ENCODE measurements around the gene CDK5R1. TPM values are rescaled to one million over a fixed set of nuclear protein-coding genes. Genes with fewer than 3 reads are reported as not detected.
A peak's percentile ranks its signal among the peaks of the same experiment; 100 is the strongest.

CDK5R1 gene
- total RNA-seq, 4 donors from 2014 or later: 5.7 to 12.1 (median 10.7) TPM

GRCh38 chr17:32484041-32484461 is 2.7 kb upstream of the CDK5R1 start:
- DNase-seq: no peak
- TF ChIP-seq, protein P1, sequence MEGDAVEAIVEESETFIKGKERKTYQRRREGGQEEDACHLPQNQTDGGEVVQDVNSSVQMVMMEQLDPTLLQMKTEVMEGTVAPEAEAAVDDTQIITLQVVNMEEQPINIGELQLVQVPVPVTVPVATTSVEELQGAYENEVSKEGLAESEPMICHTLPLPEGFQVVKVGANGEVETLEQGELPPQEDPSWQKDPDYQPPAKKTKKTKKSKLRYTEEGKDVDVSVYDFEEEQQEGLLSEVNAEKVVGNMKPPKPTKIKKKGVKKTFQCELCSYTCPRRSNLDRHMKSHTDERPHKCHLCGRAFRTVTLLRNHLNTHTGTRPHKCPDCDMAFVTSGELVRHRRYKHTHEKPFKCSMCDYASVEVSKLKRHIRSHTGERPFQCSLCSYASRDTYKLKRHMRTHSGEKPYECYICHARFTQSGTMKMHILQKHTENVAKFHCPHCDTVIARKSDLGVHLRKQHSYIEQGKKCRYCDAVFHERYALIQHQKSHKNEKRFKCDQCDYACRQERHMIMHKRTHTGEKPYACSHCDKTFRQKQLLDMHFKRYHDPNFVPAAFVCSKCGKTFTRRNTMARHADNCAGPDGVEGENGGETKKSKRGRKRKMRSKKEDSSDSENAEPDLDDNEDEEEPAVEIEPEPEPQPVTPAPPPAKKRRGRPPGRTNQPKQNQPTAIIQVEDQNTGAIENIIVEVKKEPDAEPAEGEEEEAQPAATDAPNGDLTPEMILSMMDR (IDR thresholded peaks at IDR 0.05): no peak
- TF ChIP-seq POLR2A (IDR thresholded peaks at IDR 0.05): no peak
- peaks cover 18 to 55% (median 18%) of the 10 kb centered on the region in 3 donors for H3K4me1 ChIP-seq
- H3K9me3 ChIP-seq: no peaks in the 10 kb centered on the region
- peak overlapping the region; percentile 46 to 66 (median 56) for H3K27ac ChIP-seq
- 80 to 81% methylated on average over 4 of the region's 4 CpGs for WGBS, 2 donors
- no peak overlapping the region for H3K4me3 ChIP-seq
- H3K36me3 ChIP-seq: peaks cover 17 to 53% (median 19%) of the 10 kb centered on the region in 3 donors
- intact Hi-C loops (cut with DNase I): loop anchor here (10.0 kb wide), 2 partner anchors 131 to 271 kb away; no protein-coding TSS in a partner anchor
- no peaks in the 10 kb centered on the region for H3K27me3 ChIP-seq

DNA sequence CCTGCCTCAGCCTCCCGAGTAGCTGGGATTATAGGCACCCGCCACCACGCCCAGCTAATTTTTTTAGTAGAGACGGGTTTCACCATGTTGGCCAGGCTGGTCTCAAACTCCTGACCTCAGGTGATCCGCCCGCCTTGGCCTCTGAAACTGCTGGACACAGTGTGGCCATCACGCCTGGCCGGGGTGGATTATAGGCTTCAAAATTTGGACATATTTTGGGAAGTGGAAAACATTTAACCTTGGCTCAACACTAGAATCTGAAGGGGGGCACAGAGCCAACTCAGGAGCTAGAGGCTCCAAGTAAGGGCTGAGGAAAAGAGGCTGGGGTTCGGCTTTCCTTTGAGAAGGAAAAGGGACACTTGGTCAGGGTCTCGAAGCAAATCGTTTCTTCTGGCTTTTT is 2.2 kb upstream of the CDK5R1 start:
- whole genome bisulfite sequencing, 2 donors: 85 to 88% methylated on average over 7 to 8 of the region's 11 CpGs
- H3K4me3 ChIP-seq: no peak overlapping the region
- peaks cover 18 to 60% (median 18%) of the 10 kb centered on the region in 3 donors for H3K4me1 ChIP-seq
- H3K36me3 ChIP-seq: peaks cover 11 to 53% (median 15%) of the 10 kb centered on the region in 3 donors
- DNase-seq: no peak
- no peak for TF ChIP-seq POLR2A (IDR thresholded peaks at IDR 0.05)
- TF ChIP-seq, protein P1 (IDR thresholded peaks at IDR 0.05): no peak
- peak overlapping the region in 2 of 4 donors; percentile 54 to 66 for H3K27ac ChIP-seq
- intact Hi-C loops (cut with DNase I): loop anchor here (10.0 kb wide), 2 partner anchors 130 to 270 kb away; no protein-coding TSS in a partner anchor
- no peaks in the 10 kb centered on the region for H3K27me3 ChIP-seq
- no peaks in the 10 kb centered on the region for H3K9me3 ChIP-seq

DNA sequence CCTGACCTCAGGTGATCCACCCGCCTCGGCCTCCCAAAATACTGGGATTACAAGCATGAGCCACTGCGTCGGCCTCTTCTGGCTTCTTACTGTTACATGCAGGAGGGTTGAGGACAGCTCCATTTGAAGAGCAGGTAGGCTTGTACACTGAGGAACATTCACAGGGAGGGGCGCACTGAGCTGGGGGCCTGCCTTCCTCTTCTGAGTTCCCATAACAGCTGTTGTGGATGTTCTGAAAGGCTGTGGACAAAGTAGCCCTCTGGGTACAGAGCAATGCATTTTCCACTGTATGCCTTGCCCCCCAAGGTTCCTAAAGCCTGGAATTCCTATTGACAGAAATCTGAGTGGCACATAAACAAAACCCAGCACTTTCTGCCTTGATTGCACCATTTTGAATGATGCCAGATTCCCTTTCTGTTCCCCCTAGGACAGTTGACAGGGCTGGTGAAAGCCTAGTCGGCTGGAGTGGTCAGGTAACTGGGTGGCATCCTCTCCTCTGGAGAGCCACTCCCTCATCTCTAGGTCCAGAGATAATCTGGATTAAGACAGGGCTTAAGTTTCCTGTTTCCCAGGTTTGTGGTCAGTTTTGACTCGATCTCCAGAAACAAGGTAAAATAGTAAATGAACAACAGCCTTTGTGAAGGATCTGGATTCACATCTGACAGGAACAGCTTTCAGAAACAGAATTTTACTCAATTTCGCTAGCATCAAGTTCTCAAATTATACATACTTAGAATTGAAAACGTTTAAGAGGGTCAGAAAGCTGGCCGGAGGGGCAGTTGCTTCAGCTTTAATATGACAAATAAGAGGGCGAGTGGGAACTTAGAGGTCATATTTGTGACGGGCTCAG is 1.3 kb upstream of the CDK5R1 start:
- intact Hi-C loops (cut with DNase I): loop anchor here (10.0 kb wide), 2 partner anchors 129 to 269 kb away; no protein-coding TSS in a partner anchor
- Histone ChIP-seq H3K36me3 (peaks cover 7 to 53% (median 8%) of the 10 kb centered on the region in 3 donors), H3K9me3 (no peaks in the 10 kb centered on the region), H3K27ac (peak overlapping the region; percentile 82 to 92 (median 86)), H3K4me1 (peaks cover 18 to 69% (median 18%) of the 10 kb centered on the region in 3 donors), H3K27me3 (no peaks in the 10 kb centered on the region), H3K4me3 (peak overlapping the region; percentile 55 to 85 (median 66))
- WGBS, 2 donors: 64 to 68% methylated on average over 9 to 10 of the region's 12 CpGs
- no peak for TF ChIP-seq POLR2A (IDR thresholded peaks at IDR 0.05)
- TF ChIP-seq, protein P1 (IDR thresholded peaks at IDR 0.05): no peak
- DNase-seq: no peak

DNA sequence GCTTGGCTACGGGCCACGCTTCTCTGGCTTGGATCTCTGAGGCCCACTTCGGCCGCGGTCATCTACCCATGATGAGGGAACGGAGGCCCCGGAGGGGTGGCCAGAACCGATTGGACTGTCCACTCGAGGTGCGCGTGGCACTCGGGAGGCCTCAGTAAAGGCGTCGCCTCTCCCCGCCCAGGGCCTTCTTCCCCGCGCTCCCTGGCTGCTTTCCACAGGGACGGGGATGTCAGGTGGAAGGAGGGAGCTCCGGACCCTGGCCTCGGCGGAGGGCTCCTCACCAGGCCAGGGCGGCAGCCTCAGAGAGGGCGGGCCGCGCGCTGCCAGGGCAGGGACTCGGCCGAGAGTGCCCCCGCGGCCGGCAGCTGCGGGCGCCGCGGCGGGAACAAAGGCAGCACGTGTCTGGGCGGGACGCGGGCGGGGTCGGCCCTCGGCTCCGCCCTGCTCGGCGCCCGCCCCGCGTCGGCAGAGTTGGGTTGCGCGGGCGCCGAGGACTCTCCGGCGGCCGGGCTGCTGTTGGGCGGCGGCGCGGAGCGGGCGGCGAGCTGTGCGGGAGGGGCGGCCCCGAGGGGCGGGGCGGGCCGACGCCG is 587 bp upstream of the CDK5R1 start:
- 45 to 71% methylated on average over 3 to 13 of the region's 72 CpGs for WGBS, 2 donors
- Histone ChIP-seq H3K4me1 (peaks cover 18 to 74% (median 18%) of the 10 kb centered on the region in 3 donors), H3K9me3 (no peaks in the 10 kb centered on the region), H3K27me3 (no peaks in the 10 kb centered on the region), H3K36me3 (peaks cover under 1 to 53% (median 2%) of the 10 kb centered on the region in 3 donors), H3K4me3 (peak overlapping the region; percentile 55 to 85 (median 66)), H3K27ac (peak overlapping the region; percentile 82 to 92 (median 86))
- no peak for DNase-seq
- peak in 1 of 4 donors; percentile 35 for TF ChIP-seq POLR2A (IDR thresholded peaks at IDR 0.05)
- TF ChIP-seq, protein P1 (IDR thresholded peaks at IDR 0.05): no peak
- intact Hi-C loops (cut with DNase I): loop anchor here (10.0 kb wide), 2 partner anchors 129 to 269 kb away; no protein-coding TSS in a partner anchor

All from esophagus squamous epithelium (tissue), 5 donors.